Adipose tissue (tissue), 3 donors: ENCODE data around the gene GABBR2. TPM values are rescaled to one million over a fixed set of nuclear protein-coding genes. Genes with fewer than 3 reads are reported as not detected.
"Not testable (repeated sequence)": the region's sequence is repeated elsewhere in the genome, so short reads cannot be mapped to it uniquely, and the experiment has no call there.

Experiments
- H3K27ac ChIP-seq: one replicate; pipeline ENCODE4 v1.5.1; 2013; ENCODE audit warnings: low read depth, low read length
- WGBS, 3 donors: extraction: QIAGEN DNeasy Blood & Tissue Kit; methylation state at CpG; one replicate each; pipeline ENCODE4 v1.1.7; 2013; 5-methylcytosine and 5-hydroxymethylcytosine counted together
- polyA plus RNA-seq, 3 donors: library from polyadenylated mRNA; stranded (reverse); fragments of 200-250 nt; gene quantifications; one replicate each; pipeline ENCODE4 v1.2.3, GENCODE V29; 2013
- donor health status: healthy with polysubstance abuse.
- donor health status: Bipolar disorder and iron deficiency.
- donor health status: healthy.

GABBR2 gene
- polyA plus RNA-seq, 3 donors = 0.01 TPM; not detected in 2

GRCh38 chr9:98694943-98695342 is 13.8 kb downstream of the GABBR2 start:
- no peak overlapping the region for H3K27ac ChIP-seq
- 85 to 88% (median 88%) methylated on average over 2 of the region's 2 CpGs for WGBS, 3 donors

- WGBS, 3 donors = 90 to 94% (median 92%) methylated on average over 7 of the region's 7 CpGs
- no peak overlapping the region for H3K27ac ChIP-seq
These were observed 16.3 kb downstream of the GABBR2 start for GRCh38 chr9:98692392-98692791.

- H3K27ac ChIP-seq = no peak overlapping the region
These were observed 16.8 kb downstream of the GABBR2 start for GRCh38 chr9:98691890-98692289.

GRCh38 chr9:98690686-98691085 is 18.0 kb downstream of the GABBR2 start:
- no peak overlapping the region for H3K27ac ChIP-seq
- 69 to 86% (median 77%) methylated on average over 1 of the region's 1 CpG for WGBS, 3 donors

More at GRCh38 chr9:98691890-98692289, 16.8 kb downstream of the GABBR2 start:
- WGBS, 3 donors = 89 to 94% (median 94%) methylated on average over 3 of the region's 3 CpGs

- H3K27ac ChIP-seq = no peak overlapping the region
- 81 to 89% (median 85%) methylated on average over 7 of the region's 7 CpGs for WGBS, 3 donors
These were observed 19.8 kb downstream of the GABBR2 start for GRCh38 chr9:98688710-98689495.

GRCh38 chr9:98687911-98688310 is 20.8 kb downstream of the GABBR2 start:
- 100% methylated on average over 1 of the region's 1 CpG for WGBS, 3 donors
- H3K27ac ChIP-seq = no peak overlapping the region

GRCh38 chr9:98686961-98687855 is 21.5 kb downstream of the GABBR2 start:
- no peak overlapping the region for H3K27ac ChIP-seq
- WGBS, 3 donors = 50 to 59% (median 53%) methylated on average over 7 of the region's 7 CpGs

- not testable (repeated sequence) for H3K27ac ChIP-seq
- WGBS, 3 donors = 80 to 91% (median 89%) methylated on average over 2 of the region's 2 CpGs
These were observed 23.9 kb downstream of the GABBR2 start for GRCh38 chr9:98684816-98685215.

GRCh38 chr9:98678244-98678842 is 30.4 kb downstream of the GABBR2 start:
- 20 to 34% (median 22%) methylated on average over 9 of the region's 9 CpGs for WGBS, 3 donors
- H3K27ac ChIP-seq = no peak overlapping the region

- WGBS, 3 donors = 49 to 70% (median 63%) methylated on average over 5 of the region's 5 CpGs
- no peak overlapping the region for H3K27ac ChIP-seq
These were observed 35.1 kb downstream of the GABBR2 start for GRCh38 chr9:98673681-98674080.

GRCh38 chr9:98667005-98667640 is 41.6 kb downstream of the GABBR2 start:
- H3K27ac ChIP-seq = no peak overlapping the region
- 69 to 76% (median 70%) methylated on average over 4 of the region's 4 CpGs for WGBS, 3 donors

- WGBS, 3 donors = 69 to 84% (median 71%) methylated on average over 4 of the region's 4 CpGs
- no peak overlapping the region for H3K27ac ChIP-seq
These were observed 43.2 kb downstream of the GABBR2 start for GRCh38 chr9:98665501-98665900.

- WGBS, 3 donors = 61 to 69% (median 62%) methylated on average over 4 of the region's 4 CpGs
- no peak overlapping the region for H3K27ac ChIP-seq
These were observed 48.2 kb downstream of the GABBR2 start for GRCh38 chr9:98660541-98660940.

- H3K27ac ChIP-seq = no peak overlapping the region
- 33 to 68% (median 54%) methylated on average over 1 of the region's 1 CpG for WGBS, 3 donors
These were observed 49.8 kb downstream of the GABBR2 start for GRCh38 chr9:98658951-98659351.

- no peak overlapping the region for H3K27ac ChIP-seq
- 73 to 85% (median 81%) methylated on average over 4 of the region's 4 CpGs for WGBS, 3 donors
These were observed 50.8 kb downstream of the GABBR2 start for GRCh38 chr9:98657897-98658296.

GRCh38 chr9:98656511-98656910 is 52.2 kb downstream of the GABBR2 start:
- H3K27ac ChIP-seq = no peak overlapping the region
- WGBS, 3 donors = 70 to 79% (median 79%) methylated on average over 2 of the region's 2 CpGs

GRCh38 chr9:98655428-98655827 is 53.3 kb downstream of the GABBR2 start:
- WGBS, 3 donors = 72 to 87% (median 81%) methylated on average over 1 of the region's 3 CpGs
- not testable (repeated sequence) for H3K27ac ChIP-seq

- 38 to 92% (median 90%) methylated on average over 6 of the region's 6 CpGs for WGBS, 3 donors
- H3K27ac ChIP-seq = no peak overlapping the region
These were observed 54.5 kb downstream of the GABBR2 start for GRCh38 chr9:98654247-98654646.
